Hematopoietic multipotent progenitor cell treated with erythropoietin and hydrocortisone succinate and interleukin-3 and kit ligand, for 4 days (in vitro differentiated cells): Measurements from ENCODE around the gene LAIR2.
"Not testable (repeated sequence)": the region's sequence is repeated elsewhere in the genome, so short reads cannot be mapped to it uniquely, and the experiment has no call there.

Experiments used
- DNase-seq: peaks from one replicate; pipeline ENCODE4 v3.0.0-alpha.2; 2015

Gene LAIR2

DNA sequence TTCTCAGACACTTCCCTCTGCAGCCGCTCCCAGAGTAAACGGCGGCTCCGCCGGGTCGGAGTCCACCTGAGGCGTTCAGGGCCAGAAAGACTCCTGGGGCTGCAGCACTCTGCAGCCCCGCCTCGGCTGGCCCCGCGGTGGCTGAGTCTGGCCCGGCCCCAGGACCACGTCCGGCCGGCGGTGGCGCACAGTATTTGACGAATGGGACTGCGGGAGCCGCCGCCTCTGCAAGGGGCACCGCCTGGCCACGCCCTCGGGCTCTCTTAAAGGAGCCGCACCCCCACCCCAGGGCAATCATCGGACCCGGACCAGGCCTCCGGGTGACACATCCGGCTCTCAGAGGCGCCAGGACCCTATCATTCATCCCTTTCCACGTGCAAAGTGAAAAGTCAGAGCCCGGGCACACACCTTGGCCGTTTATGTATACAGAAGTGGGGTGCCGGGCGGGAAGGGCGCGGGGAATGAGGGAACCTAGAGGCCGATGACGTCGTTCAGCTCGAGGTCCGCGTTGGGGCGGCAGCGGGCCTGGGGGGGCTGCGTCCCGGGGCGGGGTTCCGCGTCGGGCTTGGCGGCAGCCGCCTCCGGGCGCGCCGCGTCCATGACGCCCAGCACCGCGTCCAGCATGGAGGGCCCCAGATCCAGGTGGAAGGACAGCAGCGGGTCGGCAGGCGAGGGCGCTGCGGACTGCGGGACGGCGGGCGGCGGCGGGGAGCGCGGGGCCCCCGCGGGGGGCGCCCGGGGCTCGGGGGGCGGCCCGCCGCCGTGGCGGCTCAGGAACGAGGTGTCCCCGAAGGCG is 37.8 kb upstream of the LAIR2 start:
- DNase-seq: peak; percentile 98

DNA sequence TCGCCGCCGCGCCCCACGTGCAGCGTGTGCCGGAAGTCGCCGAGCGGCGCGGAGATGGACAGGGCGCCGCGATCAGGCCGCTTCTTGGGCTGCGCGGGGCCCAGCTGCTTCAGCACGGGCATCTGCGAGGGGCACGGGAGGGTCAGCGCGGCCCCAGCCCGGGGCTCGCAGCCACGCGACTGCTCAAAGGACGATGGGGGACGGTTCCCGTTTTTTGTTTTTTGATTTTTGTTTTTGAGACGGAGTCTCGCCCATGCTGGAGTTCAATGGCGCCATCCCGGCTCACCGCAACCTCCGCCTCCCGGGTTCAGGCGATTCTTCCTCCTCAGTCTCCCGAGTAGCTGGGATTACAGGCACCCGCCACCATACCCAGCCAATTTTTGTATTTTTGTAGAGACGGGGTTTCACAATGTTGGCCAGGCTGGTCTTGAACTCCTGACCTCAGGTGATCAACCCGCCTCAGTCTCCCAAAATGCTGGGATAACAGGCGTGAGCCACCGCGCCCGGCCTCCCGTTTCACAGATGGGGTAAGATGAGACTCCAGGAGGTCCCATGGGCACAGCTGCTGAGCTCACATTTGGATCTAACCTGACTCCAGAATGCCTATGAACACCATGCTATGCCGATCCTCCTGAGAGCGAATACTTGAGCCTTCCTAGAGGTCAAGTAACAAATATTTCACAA is 37.1 kb upstream of the LAIR2 start:
- no peak for DNase-seq

DNA sequence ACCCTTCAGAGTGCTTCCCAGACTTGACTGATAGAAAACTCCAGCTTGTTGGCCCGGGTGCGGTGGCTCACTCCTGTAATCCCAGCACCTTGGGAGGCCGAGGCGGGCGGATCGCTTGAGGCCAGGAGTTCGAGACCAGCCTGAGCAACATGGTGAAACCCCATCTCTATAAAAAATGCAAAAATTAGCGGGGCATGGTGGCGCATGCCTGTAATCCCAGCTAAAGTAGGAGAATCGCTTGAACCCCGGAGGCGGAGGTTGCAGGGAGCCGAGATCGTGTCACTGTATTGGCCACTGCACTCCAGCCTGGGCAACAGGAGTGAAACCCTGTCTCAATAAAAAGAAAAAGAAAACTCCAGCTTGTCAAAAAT is 36.5 kb upstream of the LAIR2 start:
- DNase-seq: not testable (repeated sequence)

DNA sequence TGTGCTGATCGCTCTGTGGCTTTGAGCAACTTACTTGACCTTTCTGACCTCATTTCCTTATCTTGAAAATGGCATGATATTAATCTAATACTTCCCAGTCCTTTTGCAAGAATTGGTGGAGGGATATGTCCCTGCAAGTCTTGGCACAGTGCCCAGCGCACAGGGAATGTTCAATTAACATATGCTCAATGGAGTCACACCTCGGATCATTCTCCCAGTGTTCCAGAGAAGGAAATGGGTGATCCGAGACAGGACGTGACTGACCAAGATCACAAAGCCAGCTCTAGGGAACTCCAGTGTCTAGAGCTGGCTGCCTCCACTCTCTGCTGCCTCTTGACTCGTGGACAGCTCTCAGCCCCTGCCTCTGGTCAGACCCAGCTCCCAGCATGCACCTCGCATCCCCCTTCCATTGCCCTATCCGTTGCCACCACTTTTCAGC is 33.1 kb upstream of the LAIR2 start:
- DNase-seq: no peak

DNA sequence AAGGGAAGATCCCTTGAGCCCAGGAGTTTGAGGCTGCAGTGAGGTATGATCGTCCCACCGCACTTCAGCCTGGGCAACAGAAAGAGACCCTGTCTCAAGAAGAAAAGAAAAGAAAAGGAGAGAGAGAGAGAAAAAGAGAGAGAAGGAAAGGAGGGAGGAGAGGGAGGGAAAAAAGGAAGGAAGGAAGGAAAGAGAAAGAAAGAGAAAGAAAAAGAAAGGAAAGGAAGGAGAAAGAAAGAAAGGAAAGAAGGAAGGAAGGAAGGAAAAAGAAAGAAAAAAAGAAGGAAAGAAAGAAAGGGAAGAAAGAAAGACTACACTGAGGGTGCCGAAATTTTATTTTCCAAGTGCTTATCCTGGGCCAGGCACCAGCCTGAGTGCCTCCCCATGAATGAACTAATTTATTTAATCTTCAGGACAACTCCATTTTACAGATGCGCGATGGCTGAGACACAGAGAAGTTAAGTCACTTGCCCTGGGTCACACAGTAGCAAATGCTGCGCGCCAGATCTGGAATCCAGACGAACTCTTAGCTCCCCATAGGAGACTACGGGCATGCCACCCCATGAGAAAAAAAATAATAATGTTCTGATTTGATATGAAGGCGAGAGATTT is 32.2 kb upstream of the LAIR2 start:
- no peak for DNase-seq

DNA sequence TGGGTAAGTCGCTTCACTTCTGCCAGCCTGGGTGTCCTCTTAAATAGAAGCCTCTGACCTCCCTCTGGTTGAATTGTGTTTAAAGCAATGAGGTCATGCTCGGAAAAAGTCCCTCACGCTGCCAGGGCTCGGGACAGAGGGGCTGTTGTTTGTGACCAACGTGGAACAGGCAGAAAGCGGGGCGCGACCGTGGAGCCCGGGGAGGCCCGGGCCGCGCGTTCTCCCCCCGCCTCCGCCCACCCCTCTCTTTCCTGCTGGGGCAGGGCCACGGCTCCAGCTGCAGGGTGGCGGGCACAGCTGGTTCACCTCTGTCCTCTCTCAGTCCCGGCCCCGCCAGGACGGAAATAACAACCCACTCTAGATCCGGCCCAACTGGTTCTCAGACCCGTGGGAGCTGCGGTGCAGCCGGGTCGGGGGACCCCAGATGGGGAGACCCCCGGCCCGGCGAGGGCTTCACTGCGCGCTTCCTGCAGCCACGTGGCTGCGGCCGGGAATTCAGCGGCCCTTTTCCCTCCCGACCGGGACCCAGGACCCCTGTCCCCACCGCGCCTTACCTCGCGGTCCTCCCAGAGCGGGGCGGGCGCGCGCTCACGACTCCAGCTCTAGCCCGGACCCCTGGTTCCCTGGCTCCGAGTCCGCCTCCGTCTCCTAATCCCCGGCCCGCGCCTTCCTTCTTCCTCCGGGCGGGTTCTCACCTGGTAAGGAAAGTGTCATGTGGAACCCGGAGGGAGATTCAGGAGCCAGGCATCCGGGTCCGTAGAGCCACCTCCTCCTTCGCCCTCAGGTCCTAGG is 31.4 kb upstream of the LAIR2 start:
- no peak for DNase-seq

DNA sequence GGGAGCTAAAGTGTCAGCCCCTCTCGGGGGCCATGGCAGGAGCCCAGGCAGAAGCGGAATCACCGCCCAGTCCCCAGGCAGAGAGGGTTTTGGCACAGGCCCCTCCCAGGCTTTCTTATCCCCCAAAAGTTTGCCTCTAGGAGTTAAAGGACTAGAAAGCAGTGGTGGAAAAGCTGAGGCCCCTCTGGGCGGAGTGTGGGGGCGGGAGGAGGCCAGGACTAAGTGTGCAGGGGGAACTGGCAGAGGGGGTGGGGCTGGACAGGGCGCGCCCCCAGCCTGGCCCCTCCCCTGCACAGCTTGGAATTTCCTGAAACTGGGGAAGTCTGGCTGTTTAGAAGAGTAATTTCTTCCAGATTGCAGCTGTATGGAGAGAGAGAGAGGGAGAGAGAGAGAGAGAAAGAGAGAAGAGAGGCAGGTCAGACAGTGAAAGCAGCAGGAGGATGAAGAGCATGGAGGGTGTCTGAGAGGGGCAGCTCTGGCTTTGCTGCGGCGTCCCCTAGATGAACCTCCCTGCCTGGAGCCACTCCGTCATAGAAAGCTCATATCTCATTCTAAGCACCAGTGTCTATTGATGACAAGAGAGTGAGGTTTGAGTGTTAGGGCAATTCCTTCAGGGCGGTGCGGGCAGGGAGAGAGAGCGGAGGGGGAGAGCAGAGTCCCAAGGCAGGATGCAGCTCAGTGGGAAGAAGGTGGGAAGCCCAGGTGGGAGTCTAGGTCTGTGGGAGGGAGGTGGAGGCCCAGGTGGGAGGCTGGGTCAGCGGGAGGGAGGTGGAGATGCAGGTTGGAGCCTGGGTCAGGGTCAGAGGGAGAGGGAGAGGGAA is 29.4 kb upstream of the LAIR2 start, which contains the start of gene CDC42EP5:
Gene CDC42EP5, minus strand, starts transcription at position 226 of the 821 bp plus-strand sequence. CDS start 7,749 bp downstream, outside the sequence.
- peak; percentile 43 for DNase-seq

DNA sequence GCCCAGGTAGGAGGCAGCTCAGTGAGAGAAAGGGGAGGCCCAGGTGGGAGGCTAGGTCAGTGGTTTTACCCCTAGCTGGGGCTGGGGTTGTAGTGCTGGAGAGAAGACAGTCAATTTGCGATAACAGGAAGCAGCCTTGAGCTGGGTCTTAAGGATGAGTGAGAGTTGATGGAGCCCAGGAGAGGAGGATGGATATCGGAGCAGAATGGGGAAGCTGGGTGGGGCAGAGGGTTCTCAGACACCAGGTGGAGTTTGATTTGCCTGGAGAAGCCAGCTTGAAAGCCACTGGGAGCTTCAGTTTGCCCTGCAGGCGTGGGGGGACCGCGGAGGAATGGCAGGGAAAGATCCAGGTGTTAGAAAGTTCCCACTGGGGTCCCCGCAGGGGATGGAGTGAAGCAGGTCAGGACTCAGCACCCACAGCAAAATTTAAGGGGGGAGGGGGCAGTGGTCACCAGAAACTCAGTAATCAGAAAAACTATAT is 28.7 kb upstream of the LAIR2 start:
- no peak for DNase-seq

DNA sequence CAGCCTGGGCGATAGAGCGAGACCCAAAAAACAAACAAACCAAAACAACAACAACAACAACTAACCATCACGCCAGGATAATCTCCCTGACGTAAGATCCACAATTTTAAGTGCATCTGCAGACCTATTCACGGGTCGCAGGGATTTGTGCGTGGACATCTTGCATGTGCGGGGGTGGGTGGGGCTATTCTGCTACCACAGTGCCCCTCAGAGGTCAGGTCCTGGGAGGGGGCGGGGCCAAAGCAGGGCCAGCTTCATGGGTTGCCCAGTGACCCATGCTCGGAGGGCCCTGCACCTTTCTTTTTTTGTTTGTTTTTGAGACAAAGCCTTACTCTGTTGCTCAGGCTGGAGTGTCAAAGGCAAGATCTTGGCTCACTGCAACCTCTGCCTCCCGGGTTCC is 26.9 kb upstream of the LAIR2 start:
- DNase-seq: no peak

DNA sequence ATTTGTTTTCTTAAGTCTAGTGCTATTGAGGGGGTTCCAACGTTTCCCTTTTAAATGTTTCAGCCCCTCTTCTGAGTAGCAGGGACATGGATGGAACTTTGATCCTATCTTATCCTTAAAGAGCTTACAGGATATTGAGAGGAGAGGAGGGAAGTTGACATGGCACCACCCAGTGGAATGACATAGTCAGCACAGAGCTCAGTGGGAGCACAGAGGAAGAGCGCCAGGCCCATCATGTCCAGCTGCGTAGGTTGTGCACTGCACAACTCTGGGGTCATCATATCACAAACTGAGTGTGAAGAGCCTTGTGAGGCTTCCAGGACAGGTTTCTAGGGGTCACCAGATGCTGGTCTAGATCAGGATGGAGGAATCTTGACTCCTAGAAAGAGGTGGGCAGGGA is 25.0 kb upstream of the LAIR2 start:
- no peak for DNase-seq

DNA sequence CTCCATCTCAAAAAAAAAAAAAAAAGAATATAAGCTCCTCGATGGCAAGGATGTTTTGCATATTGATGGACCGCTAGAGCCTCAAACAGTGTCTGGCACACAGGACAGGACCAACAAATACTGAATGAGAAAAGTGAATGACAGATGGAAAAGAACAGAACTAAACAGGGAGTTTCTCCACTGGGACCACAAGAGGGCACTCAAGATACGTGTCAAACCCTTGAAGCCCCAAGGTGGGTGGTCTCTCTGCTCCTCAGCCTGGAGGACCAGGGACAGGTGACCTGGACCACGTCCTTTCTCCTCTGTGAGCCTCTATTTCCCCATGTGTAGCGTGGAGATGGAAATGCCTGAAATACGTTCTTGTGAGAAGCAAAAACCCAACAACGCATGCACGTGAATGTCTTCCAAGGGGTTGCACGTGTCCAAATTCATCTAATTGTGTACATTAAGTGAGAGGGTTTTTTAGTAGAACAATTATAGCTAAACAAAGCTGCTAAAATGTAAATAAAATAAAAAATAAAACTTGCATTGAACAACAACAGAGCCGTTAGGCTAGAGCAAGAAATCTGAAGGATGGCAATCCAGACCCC is 23.9 kb upstream of the LAIR2 start:
- DNase-seq: peak; percentile 78

DNA sequence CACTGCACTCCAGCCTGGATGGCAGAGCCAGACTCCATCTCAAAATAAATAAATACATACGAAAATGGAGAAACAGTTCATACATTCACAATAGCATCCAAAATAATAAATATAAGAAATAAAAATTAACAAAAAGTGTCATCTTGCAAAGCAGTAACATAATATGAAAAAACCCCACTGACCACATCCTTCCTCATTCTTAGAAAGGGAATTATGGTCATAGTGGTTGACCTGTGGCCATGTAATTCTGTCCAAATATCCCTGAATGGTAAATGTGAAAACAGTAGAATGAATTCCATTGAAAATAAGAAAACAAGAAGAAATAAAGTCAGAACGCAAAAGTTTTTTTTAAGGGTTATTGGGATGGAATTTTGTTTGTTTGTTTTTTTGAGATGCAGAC is 22.6 kb upstream of the LAIR2 start:
- DNase-seq: peak; percentile 64

DNA sequence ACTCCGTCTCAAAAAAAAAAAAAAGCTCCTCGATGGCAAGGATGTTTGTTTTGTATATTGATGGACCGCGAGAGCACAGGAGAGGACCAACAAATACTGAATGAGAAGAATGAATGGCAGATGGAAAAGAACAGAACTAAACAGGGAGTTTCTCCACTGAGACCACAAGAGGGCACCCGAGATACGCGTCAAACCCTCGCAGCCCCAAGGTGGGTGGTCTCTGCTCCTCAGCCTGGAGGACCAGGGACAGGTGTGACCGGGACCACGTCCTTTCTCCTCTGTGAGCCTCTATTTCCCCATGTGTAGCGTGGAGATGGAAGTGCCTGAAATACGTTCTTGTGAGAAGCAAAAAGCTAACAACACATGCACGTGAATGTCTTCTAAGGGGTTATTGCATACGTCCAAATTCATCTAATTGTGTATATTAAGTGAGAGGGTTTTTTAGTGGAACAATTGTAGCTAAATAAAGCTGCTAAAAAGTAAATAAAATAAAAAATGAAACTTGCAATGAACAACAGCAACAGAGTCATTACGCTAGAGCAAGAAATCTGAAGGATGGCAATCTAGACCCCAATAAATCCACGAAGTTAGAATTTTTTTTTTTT is 21.2 kb upstream of the LAIR2 start:
- peak; percentile 72 for DNase-seq

DNA sequence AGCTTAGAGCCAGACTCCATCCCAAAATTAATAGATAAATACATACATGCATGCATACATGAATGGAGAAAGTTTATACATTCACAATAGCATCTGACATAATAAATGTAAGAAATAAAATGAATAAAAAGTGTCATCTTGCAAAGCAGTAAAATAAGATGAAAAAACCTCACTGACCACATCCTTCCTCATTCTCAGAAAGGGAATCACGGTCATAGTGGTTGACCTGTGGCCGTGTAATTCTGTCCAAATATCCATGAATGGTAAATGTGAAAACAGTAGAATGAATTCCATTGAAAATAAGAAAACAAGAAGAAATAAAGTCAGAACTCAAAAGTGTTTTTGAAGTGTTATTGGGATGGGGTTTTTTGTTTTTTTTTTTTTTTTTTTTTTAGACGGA is 19.7 kb upstream of the LAIR2 start:
- peak; percentile 70 for DNase-seq

DNA sequence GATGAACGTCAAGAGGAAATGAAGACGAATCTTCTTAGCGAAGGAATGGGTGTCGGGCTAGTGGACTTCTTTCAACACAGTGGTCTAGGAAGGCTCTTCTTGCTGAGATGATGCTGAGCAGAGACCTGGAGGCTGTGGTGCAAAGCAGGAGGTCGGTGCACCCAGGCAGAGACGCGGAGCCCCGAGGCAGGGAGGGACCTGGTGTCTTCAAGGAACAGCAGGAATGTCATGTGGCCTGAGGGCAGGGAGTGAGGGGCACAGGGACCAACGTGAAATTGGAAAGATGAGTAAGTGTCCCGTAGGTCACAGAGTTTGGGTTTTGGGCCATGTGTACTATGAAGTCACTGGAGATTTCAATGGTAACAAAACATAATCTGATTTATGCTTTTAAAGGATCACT is 18.2 kb upstream of the LAIR2 start:
- no peak for DNase-seq

DNA sequence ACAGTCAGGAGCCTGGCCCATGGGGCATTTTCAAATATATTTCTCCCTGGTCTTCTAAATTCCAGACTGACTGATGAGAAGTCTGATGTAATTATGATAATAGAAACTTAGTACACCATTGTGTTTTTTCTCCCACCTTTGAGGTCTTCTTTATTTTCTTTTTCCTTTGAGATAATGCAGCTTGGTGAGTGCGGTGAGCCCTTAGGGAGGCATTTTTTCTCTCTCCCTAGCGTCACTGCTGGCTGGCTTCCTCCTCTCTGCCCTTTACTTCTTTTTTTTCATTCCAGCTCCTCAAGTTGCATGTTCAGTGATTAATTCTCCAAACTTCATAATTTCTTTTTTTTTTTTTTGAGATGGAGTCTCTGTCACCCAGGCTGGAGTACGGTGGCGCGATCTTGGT is 16.8 kb upstream of the LAIR2 start:
- DNase-seq: peak; percentile 39

DNA sequence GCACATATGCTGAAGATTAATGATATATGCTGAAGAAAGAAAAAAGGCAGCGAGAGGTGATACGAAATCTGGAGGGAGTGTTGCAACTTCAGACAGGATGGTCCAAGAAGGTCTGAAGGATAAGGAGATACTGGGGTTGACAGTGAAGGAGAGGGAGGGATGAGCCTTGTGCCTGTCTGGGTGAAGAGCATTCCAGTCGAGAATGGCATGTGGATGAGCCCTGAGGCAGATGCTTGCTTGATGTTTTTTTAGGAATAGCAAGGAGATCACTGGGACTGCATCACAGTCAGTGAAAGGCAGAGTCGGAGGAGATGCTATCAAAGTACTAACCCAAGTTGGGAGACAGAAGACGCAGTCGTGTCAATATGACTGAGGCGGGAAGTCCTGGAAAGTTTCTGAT is 13.3 kb upstream of the LAIR2 start:
- DNase-seq: no peak

DNA sequence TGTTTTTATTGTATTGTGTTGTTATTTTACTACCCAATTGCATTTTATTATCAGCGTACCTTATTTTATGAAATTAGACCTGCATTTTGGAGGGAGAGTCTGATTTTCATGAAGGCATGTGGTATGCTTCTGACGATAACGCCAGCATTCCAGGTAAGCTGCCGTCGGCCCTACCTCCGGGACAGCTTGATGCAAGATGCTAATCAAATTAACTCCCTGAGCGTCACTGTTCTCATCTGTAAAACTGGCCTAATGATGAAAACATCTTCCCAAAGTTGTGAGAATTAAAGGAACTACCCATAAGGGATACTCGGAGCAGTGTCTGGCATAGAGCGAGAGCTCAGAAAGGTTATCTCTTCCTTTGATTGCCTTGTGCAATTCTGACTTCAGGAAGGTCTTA is 12.9 kb upstream of the LAIR2 start:
- no peak for DNase-seq

DNA sequence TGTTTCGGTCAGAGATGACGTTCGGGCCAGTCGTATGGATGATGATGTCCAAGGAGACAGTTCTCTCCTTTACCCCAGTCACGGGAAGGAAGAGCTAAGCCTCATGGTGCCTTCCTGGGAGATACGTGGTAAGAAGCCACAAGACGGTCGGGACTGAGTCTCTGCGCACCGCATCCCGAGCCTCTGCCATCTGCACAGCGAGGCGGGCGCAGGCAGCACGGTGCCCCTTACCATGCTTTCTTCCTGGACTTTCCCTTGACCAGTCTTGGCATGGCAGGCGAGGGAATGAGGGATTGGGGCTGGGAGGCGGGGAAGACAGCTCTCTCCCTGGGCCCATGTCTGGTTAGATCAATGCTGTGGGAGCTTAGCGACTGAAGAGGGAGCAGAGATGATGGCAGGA is 10.1 kb upstream of the LAIR2 start:
- no peak for DNase-seq

DNA sequence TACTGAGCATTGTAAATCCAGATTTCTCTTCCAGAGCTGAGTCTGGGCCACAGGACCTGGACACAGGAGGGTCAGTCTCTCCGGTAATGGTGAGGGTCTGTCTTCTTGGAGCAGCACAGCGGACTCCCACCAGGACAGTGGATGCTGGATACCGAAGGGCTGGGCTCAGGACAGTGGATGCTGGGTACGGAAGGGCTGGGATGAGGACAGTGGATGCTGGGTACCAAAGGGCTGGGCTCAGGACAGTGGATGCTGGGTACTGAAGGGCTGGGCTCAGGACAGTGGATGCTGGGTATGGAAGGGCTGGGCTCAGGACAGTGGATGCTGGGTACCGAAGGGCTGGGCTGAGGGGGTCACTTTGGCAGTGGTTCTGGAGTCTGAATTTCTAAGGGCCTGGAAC is 9.6 kb upstream of the LAIR2 start:
- DNase-seq: not testable (repeated sequence)

DNA sequence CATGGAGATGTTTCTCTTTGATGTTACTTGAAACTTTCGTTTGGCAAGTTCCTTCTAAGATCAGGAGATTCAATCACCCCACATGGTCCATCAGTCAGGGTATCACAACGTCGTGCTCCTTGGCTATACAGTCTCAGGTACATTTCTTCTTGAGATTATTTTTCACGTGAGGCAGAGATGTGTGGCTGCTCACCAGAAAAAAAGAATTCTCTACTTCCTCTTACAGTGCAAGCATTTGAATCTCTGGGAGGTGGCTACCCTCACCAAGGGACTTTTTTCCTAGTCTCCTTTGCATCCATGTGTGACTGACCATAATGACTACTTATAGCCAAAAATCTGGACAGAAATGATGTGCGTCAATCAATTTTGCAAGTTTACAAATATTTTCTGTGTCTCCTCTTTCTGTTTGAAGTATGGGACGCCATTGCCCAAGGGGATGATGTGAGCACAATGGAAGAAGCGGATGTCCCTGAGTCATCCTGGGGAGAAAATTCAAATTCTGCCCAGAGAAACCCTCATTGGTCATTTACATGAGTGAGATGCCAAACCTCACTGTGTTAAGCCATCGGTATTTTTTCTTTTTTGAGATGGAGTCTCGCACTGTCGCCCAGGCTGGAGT is 8.6 kb upstream of the LAIR2 start:
- DNase-seq: no peak
